Thyroid gland (tissue), 4 donors: Measurements from ENCODE around the gene SPCS2. TPM values are rescaled to one million over a fixed set of nuclear protein-coding genes. Genes with fewer than 3 reads are reported as not detected.

Experiments
- DNase-seq, 2 donors: peaks; one replicate each; pipeline ENCODE4 v3.0.0-alpha.2; 2019
- H3K27ac ChIP-seq, 3 donors: fragments of 200-600 bp; sonication (generic); 1 replicate in 2 of 3; 2 replicates in 1 of 3; pipeline ENCODE4 v1.5.1; 2016 to 2019; ENCODE audit warnings: mild to moderate bottlenecking in 1 of 3, moderate library complexity in 1 of 3
- H3K27me3 ChIP-seq: fragments of 200-600 bp; sonication (generic); one replicate; pipeline ENCODE4 v1.5.1; 2019
- H3K36me3 ChIP-seq, 2 donors: fragments of 200-600 bp; sonication (generic); one replicate each; pipeline ENCODE4 v1.5.1; 2016 to 2019
- H3K4me1 ChIP-seq, 2 donors: fragments of 200-600 bp; sonication (generic); one replicate each; pipeline ENCODE4 v1.5.1; 2017 to 2019
- H3K4me3 ChIP-seq, 3 donors: fragments of 200-600 bp; sonication (generic); replicated peaks in 1 of 3; 1 replicate in 2 of 3; 2 replicates in 1 of 3; pipeline ENCODE4 v1.5.1; 2016; ENCODE audit warnings: mild to moderate bottlenecking in 1 of 3
- H3K9me3 ChIP-seq: fragments of 200-600 bp; sonication (generic); one replicate; pipeline ENCODE4 v1.5.1; 2017
- POLR2A ChIP-seq, 2 donors: fragments of 450-650 bp; IDR thresholded peaks; one replicate each; pipeline ENCODE4 v1.6.1; 2017; ENCODE audit warnings: antibody characterized with exemption in 2 of 2, mild to moderate bottlenecking in 2 of 2, moderate library complexity in 1 of 2
- WGBS, 2 donors: methylation state at CpG; one replicate each; pipeline ENCODE4 v1.1.5; 2017; 5-methylcytosine and 5-hydroxymethylcytosine counted together
- intact Hi-C: fragments of 100-400 bp; cut with DNase I; formaldehyde crosslinking; loops from one replicate; pipeline ENCODE4 v1.15.1; 2023
- total RNA-seq, 4 donors: library from RNA; depleted of rRNA; stranded (reverse); fragments of >200 nt; gene quantifications; one replicate each; pipeline ENCODE4 v1.2.3, GENCODE V29; 2016
- TF ChIP-seq, protein P1 (sequence below), 6 experiments: fragments of 200-600 bp in 3 of 6; fragments of 450-650 bp in 3 of 6; sonication (generic) in 3 of 6; IDR thresholded peaks; one replicate each; pipeline ENCODE4 v1.5.1; 2016 to 2019; ENCODE audit warnings: antibody characterized with exemption in 6 of 6, mild to moderate bottlenecking in 2 of 6, inconsistent platforms in 1 of 6, moderate library complexity in 1 of 6

Gene SPCS2
- total RNA-seq, 4 donors from 2014 or later = 53.6 to 229 (median 120) TPM

GRCh38 chr11:75022296-75022695 is 73.2 kb downstream of the SPCS2 start:
- Histone ChIP-seq H3K27ac (peak overlapping the region in 2 of 3 donors; percentile 47 to 76), H3K4me1 (peaks cover 11 to 17% of the 10 kb centered on the region in 2 donors), H3K9me3 (no peaks in the 10 kb centered on the region), H3K27me3 (no peaks in the 10 kb centered on the region), H3K4me3 (no peak overlapping the region), H3K36me3 (no peaks in the 10 kb centered on the region)
- intact Hi-C loops = loop anchor here (10.0 kb wide), 1 partner anchor 223 kb away; the partner anchor contains the start of gene TPBGL
- 71 to 85% methylated on average over 2 to 3 of the region's 3 CpGs for WGBS, 2 donors
- no peak for TF ChIP-seq POLR2A (IDR thresholded peaks at IDR 0.05)
- TF ChIP-seq, protein P1, sequence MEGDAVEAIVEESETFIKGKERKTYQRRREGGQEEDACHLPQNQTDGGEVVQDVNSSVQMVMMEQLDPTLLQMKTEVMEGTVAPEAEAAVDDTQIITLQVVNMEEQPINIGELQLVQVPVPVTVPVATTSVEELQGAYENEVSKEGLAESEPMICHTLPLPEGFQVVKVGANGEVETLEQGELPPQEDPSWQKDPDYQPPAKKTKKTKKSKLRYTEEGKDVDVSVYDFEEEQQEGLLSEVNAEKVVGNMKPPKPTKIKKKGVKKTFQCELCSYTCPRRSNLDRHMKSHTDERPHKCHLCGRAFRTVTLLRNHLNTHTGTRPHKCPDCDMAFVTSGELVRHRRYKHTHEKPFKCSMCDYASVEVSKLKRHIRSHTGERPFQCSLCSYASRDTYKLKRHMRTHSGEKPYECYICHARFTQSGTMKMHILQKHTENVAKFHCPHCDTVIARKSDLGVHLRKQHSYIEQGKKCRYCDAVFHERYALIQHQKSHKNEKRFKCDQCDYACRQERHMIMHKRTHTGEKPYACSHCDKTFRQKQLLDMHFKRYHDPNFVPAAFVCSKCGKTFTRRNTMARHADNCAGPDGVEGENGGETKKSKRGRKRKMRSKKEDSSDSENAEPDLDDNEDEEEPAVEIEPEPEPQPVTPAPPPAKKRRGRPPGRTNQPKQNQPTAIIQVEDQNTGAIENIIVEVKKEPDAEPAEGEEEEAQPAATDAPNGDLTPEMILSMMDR (IDR thresholded peaks at IDR 0.05) = no peak
- peak in 1 of 2 donors; percentile 12 for DNase-seq

DNA sequence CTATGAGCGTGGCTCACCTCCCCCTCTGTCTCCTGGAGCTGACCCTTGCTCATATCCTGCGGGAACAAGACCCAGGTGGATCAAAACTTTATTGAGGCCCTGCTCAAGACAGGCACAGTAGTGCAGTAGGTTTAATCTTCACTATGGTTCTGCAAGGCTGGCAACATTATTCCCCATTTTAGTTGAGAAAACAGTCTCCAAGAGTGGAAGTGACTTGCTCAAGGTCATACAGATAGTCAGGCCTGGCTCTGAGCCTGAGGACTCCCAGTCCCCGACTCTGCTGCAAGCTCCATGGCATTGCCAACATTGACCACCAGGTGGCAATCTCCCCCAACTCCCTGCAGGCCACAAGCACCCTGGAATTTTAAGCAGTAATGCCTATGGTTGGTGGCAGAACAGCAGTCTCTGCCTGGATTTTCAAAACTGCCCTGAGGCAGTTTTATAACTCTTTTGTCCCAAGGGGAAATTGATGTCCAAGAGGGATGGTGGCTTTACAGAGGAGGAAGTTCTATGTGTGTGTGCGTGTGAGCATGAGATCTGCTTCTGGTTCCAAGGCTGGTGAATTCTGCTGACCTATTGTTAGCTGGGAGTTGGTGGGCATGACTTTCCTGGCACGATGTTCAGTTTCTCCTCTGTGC is 73.8 kb downstream of the SPCS2 start:
- Histone ChIP-seq H3K4me3 (no peak overlapping the region), H3K36me3 (no peaks in the 10 kb centered on the region), H3K4me1 (peaks cover 11 to 17% of the 10 kb centered on the region in 2 donors), H3K27ac (peak overlapping the region in 2 of 3 donors; percentile 47 to 76), H3K9me3 (no peaks in the 10 kb centered on the region), H3K27me3 (no peaks in the 10 kb centered on the region)
- peak; percentile 78 to 85 for DNase-seq
- WGBS, 2 donors = 49 to 56% methylated on average over 5 of the region's 5 CpGs
- TF ChIP-seq, protein P1 (IDR thresholded peaks at IDR 0.05) = peak; percentile 81 to 94 (median 84)
- no peak for TF ChIP-seq POLR2A (IDR thresholded peaks at IDR 0.05)
- intact Hi-C loops = loop anchor here (10.0 kb wide), 1 partner anchor 222 kb away; the partner anchor contains the start of gene TPBGL

DNA sequence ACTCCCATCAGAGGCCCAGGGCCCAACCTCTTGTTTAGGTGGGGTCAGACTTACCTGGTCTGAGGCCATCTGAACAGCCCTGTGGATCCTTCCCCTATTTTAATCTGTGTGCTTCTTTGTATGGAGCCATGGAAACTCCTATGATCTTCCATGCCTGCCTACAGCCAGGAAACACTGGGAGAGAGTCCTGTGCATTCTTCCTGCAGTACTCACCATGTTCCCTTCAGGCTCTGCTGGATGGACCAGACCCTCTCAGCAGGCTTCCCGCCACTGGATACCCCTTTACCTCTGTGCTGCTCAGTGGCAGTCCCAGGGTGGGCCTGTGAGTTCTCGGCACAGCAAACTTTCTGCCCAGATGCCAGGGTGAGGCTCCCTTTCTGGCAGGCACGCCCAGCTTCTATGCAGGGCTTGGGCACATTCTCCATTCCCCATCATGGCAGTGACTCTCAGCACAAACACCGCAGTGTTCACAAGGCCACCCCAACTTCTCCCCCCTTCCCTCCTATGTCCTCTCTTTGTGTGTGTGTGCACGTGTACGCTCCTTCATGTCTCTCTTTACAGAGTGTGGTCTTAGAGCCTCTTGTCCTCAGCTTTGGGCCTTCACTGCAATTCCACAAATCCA is 74.5 kb downstream of the SPCS2 start:
- no peak for DNase-seq

GRCh38 chr11:75024068-75024449 is 75.0 kb downstream of the SPCS2 start:
- 81 to 83% methylated on average over 6 of the region's 6 CpGs for WGBS, 2 donors
- H3K4me1 ChIP-seq = peaks cover 11 to 17% of the 10 kb centered on the region in 2 donors
- intact Hi-C loops = loop anchor here (10.0 kb wide), 1 partner anchor 221 kb away; the partner anchor contains the start of gene TPBGL
- H3K36me3 ChIP-seq = no peaks in the 10 kb centered on the region
- DNase-seq = no peak
- no peak for TF ChIP-seq POLR2A (IDR thresholded peaks at IDR 0.05)
- TF ChIP-seq, protein P1 (IDR thresholded peaks at IDR 0.05) = no peak
- no peaks in the 10 kb centered on the region for H3K9me3 ChIP-seq
- no peak overlapping the region for H3K4me3 ChIP-seq
- H3K27ac ChIP-seq = peak overlapping the region in 1 of 3 donors; percentile 6
- no peaks in the 10 kb centered on the region for H3K27me3 ChIP-seq

More for the DNA sequence above, 74.5 kb downstream of the SPCS2 start:
- no peak for TF ChIP-seq POLR2A (IDR thresholded peaks at IDR 0.05)
- TF ChIP-seq, protein P1 (IDR thresholded peaks at IDR 0.05) = no peak
- Histone ChIP-seq H3K4me3 (no peak overlapping the region), H3K36me3 (no peaks in the 10 kb centered on the region), H3K9me3 (no peaks in the 10 kb centered on the region), H3K27ac (peak overlapping the region in 2 of 3 donors; percentile 6 to 47), H3K27me3 (no peaks in the 10 kb centered on the region), H3K4me1 (peaks cover 11 to 17% of the 10 kb centered on the region in 2 donors)
- 95 to 96% methylated on average over 6 of the region's 6 CpGs for WGBS, 2 donors
- intact Hi-C loops = loop anchor here (10.0 kb wide), 1 partner anchor 221 kb away; the partner anchor contains the start of gene TPBGL
